ENCODE measurements around the gene MFSD2B. TPM values are rescaled to one million over a fixed set of nuclear protein-coding genes. Genes with fewer than 3 reads are reported as not detected.

MFSD2B gene
- total RNA-seq, 1 donor from 2014 or later, result 0.34 TPM

DNA sequence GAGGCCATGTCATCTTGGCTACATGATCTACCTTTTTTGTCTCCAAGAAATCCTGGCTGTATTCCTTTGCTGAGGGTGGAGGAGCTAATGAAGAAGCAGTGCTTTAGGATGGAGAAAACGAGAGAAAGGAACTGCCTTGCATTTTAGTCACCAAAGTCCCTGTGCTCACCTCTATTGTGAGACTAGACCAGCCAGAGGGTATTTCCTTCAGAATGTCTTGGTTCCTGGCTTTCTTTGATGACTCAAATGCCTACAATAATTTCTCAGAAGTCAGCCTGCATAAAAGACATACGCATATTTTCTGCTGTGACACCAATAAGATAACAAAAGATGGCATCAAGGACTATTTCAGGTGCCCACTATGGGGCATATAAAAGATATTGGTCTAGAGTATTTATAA lies 55.5 kb downstream of the MFSD2B start:
- Histone ChIP-seq H3K4me3 (ENCODE audit: insufficient read depth, low read depth, low read length) (no peak overlapping the region), H3K27ac (ENCODE audit: low read depth, low read length) (no peak overlapping the region), H3K4me1 (ENCODE audit: insufficient read depth, low read length) (no peaks in the 10 kb centered on the region), H2AFZ (ENCODE audit: low read depth, low read length) (no peak overlapping the region), H3K79me2 (ENCODE audit: insufficient read depth, low read length) (peaks cover 9% of the 10 kb centered on the region), H3K9ac (ENCODE audit: low read length) (no peak overlapping the region), H3K36me3 (ENCODE audit: insufficient read depth, low read length) (peaks cover 22% of the 10 kb centered on the region), H3K4me2 (ENCODE audit: low read length) (no peak overlapping the region), H4K20me1 (ENCODE audit: insufficient read depth, low read length) (peaks cover 10% of the 10 kb centered on the region), H3K27me3 (ENCODE audit: insufficient read depth, low read length) (no peaks in the 10 kb centered on the region), H3K9me3 (ENCODE audit: insufficient read depth, low read depth, low read length) (no peaks in the 10 kb centered on the region)
- Mint-ChIP-seq H3K9me3 (ENCODE audit: unreplicated experiment) (no peaks in the 10 kb centered on the region), H3K4me3 (ENCODE audit: unreplicated experiment) (no peak overlapping the region), H3K4me1 (ENCODE audit: low read depth, unreplicated experiment) (peaks cover 2% of the 10 kb centered on the region), H3K27ac (ENCODE audit: unreplicated experiment) (no peak overlapping the region), H3K36me3 (ENCODE audit: low read depth, unreplicated experiment) (peaks cover 8% of the 10 kb centered on the region), H3K27me3 (ENCODE audit: low read depth, unreplicated experiment) (no peaks in the 10 kb centered on the region)
- TF ChIP-seq, protein P1, sequence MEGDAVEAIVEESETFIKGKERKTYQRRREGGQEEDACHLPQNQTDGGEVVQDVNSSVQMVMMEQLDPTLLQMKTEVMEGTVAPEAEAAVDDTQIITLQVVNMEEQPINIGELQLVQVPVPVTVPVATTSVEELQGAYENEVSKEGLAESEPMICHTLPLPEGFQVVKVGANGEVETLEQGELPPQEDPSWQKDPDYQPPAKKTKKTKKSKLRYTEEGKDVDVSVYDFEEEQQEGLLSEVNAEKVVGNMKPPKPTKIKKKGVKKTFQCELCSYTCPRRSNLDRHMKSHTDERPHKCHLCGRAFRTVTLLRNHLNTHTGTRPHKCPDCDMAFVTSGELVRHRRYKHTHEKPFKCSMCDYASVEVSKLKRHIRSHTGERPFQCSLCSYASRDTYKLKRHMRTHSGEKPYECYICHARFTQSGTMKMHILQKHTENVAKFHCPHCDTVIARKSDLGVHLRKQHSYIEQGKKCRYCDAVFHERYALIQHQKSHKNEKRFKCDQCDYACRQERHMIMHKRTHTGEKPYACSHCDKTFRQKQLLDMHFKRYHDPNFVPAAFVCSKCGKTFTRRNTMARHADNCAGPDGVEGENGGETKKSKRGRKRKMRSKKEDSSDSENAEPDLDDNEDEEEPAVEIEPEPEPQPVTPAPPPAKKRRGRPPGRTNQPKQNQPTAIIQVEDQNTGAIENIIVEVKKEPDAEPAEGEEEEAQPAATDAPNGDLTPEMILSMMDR (IDR thresholded peaks at IDR 0.05; ENCODE audit: insufficient read depth, low read depth, low read length), result no peak
- no peak for TF ChIP-seq EZH2 (IDR thresholded peaks at IDR 0.05; ENCODE audit: insufficient read depth, low read length)
- FAIRE-seq, result no peak
- DNase-seq (ENCODE audit: low read depth), result no peak

DNA sequence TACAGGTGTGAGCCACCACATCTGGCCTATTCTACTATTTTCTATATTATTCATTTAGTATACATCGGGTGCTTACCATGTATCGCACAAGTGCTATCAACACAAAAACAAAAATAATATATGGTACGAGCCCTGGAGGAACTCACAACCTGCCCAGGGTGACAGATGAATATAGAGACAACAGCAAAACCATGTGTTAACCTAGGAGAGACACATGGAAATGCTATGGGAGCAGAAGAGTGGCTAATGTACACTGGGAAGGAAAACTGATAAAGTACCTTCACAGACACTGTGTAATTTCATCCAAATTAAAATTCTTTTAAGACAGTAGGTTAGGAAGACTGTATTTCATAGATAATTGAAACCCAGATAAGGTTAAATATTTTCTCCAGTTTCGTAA lies 62.4 kb downstream of the MFSD2B start:
- Histone ChIP-seq H3K4me2 (ENCODE audit: low read length) (no peak overlapping the region), H3K4me3 (ENCODE audit: insufficient read depth, low read depth, low read length) (no peak overlapping the region), H3K79me2 (ENCODE audit: insufficient read depth, low read length) (peaks cover 60% of the 10 kb centered on the region), H2AFZ (ENCODE audit: low read depth, low read length) (no peak overlapping the region), H3K27ac (ENCODE audit: low read depth, low read length) (no peak overlapping the region), H3K27me3 (ENCODE audit: insufficient read depth, low read length) (no peaks in the 10 kb centered on the region), H3K9ac (ENCODE audit: low read length) (no peak overlapping the region), H3K36me3 (ENCODE audit: insufficient read depth, low read length) (peaks cover 39% of the 10 kb centered on the region), H4K20me1 (ENCODE audit: insufficient read depth, low read length) (peaks cover 34% of the 10 kb centered on the region), H3K9me3 (ENCODE audit: insufficient read depth, low read depth, low read length) (no peaks in the 10 kb centered on the region), H3K4me1 (ENCODE audit: insufficient read depth, low read length) (peaks cover 4% of the 10 kb centered on the region)
- TF ChIP-seq, protein P1 (IDR thresholded peaks at IDR 0.05; ENCODE audit: insufficient read depth, low read depth, low read length), result no peak
- DNase-seq (ENCODE audit: low read depth) (no peak), FAIRE-seq (no peak)
- Mint-ChIP-seq H3K4me1 (ENCODE audit: low read depth, unreplicated experiment) (peaks cover 1% of the 10 kb centered on the region), H3K9me3 (ENCODE audit: unreplicated experiment) (no peaks in the 10 kb centered on the region), H3K27me3 (ENCODE audit: low read depth, unreplicated experiment) (no peaks in the 10 kb centered on the region), H3K4me3 (ENCODE audit: unreplicated experiment) (no peak overlapping the region), H3K36me3 (ENCODE audit: low read depth, unreplicated experiment) (peaks cover 11% of the 10 kb centered on the region), H3K27ac (ENCODE audit: unreplicated experiment) (no peak overlapping the region)

- Mint-ChIP-seq H3K27me3 (ENCODE audit: low read depth, unreplicated experiment) (no peaks in the 10 kb centered on the region), H3K9me3 (ENCODE audit: unreplicated experiment) (no peaks in the 10 kb centered on the region), H3K4me1 (ENCODE audit: low read depth, unreplicated experiment) (peaks cover 1% of the 10 kb centered on the region), H3K36me3 (ENCODE audit: low read depth, unreplicated experiment) (peaks cover 11% of the 10 kb centered on the region), H3K27ac (ENCODE audit: unreplicated experiment) (no peak overlapping the region), H3K4me3 (ENCODE audit: unreplicated experiment) (no peak overlapping the region)
- peaks cover 8% of the 10 kb centered on the region for H3K4me1 ChIP-seq (ENCODE audit: insufficient read depth, low read length)
- peaks cover 60% of the 10 kb centered on the region for H3K79me2 ChIP-seq (ENCODE audit: insufficient read depth, low read length)
- FAIRE-seq (no peak), DNase-seq (ENCODE audit: low read depth) (no peak)
- no peak overlapping the region for H3K4me2 ChIP-seq (ENCODE audit: low read length)
- no peak overlapping the region for H2AFZ ChIP-seq (ENCODE audit: low read depth, low read length)
- H3K27ac ChIP-seq (ENCODE audit: low read depth, low read length), result no peak overlapping the region
- H3K36me3 ChIP-seq (ENCODE audit: insufficient read depth, low read length), result peaks cover 29% of the 10 kb centered on the region
- H3K9me3 ChIP-seq (ENCODE audit: insufficient read depth, low read depth, low read length), result no peaks in the 10 kb centered on the region
- peaks cover 30% of the 10 kb centered on the region for H4K20me1 ChIP-seq (ENCODE audit: insufficient read depth, low read length)
- TF ChIP-seq, protein P1 (IDR thresholded peaks at IDR 0.05; ENCODE audit: insufficient read depth, low read depth, low read length), result no peak
- no peak for TF ChIP-seq EZH2 (IDR thresholded peaks at IDR 0.05; ENCODE audit: insufficient read depth, low read length)
- no peaks in the 10 kb centered on the region for H3K27me3 ChIP-seq (ENCODE audit: insufficient read depth, low read length)
- H3K4me3 ChIP-seq (ENCODE audit: insufficient read depth, low read depth, low read length), result no peak overlapping the region
- no peak overlapping the region for H3K9ac ChIP-seq (ENCODE audit: low read length)
Observed at GRCh38 chr2:24073816-24074215, 63.9 kb downstream of the MFSD2B start.
